GM19099 (cell line): ENCODE data around the gene OR1J2.

Experiments
- POLR2A ChIP-seq: IDR thresholded peaks from 3 replicates; pipeline ENCODE4 v1.6.1; 2011; ENCODE audit warnings: low read depth; ENCODE audit not compliant: insufficient read length; ENCODE audit errors: extremely low read depth

OR1J2 gene, protein sequence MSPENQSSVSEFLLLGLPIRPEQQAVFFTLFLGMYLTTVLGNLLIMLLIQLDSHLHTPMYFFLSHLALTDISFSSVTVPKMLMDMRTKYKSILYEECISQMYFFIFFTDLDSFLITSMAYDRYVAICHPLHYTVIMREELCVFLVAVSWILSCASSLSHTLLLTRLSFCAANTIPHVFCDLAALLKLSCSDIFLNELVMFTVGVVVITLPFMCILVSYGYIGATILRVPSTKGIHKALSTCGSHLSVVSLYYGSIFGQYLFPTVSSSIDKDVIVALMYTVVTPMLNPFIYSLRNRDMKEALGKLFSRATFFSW

GRCh38 chr9:122510502-122510901 is at the start of gene OR1J2:
OR1J2 (plus strand) TSS chr9:122510802; CDS start chr9:122510802, 0 bp downstream.
- no peak for TF ChIP-seq POLR2A

- TF ChIP-seq POLR2A = no peak
These were observed 46.6 kb upstream of the OR1J2 start for GRCh38 chr9:122463828-122464632.

- TF ChIP-seq POLR2A = no peak
These were observed 45.7 kb upstream of the OR1J2 start for GRCh38 chr9:122464633-122465567.

DNA sequence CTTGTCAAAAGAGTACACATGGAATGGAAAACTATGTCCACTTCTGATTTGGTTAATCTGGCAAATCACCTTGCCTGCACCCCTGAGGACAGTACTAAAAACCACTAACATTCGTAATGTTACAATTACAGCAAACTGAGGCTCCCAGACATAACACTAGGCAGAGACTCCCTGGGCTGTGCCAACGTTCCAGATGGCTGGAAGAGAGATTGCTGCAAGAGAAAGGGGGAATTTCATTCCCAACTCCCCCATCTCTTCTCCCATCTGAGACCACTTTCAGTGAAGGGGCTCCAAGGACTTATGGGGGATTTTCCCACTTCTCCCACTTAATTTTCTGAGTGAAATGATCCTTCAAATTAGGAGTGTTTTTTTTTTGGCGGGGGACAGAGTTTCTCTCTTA is 44.1 kb upstream of the OR1J2 start:
- TF ChIP-seq POLR2A = no peak

DNA sequence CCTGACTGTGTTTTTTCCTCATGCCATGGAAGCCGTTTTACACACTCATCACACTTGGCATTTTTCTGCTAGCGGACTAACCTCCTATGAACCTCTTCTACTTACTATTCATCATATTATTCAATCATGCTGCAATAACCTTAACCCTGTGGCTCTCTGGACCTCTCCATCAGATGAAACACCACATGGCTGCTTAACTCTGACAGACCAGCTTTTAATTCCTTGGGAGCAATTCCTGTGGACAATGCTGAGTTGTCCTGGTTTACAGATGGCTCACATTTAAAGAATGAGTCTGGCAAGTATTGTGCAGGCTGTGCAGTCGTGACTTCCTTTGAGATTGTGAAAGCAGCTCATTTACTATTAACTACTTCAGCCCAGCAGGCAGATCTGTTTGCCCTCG is 41.9 kb upstream of the OR1J2 start:
- no peak for TF ChIP-seq POLR2A

GRCh38 chr9:122474561-122474960 is 36.0 kb upstream of the OR1J2 start:
- TF ChIP-seq POLR2A = no peak

DNA sequence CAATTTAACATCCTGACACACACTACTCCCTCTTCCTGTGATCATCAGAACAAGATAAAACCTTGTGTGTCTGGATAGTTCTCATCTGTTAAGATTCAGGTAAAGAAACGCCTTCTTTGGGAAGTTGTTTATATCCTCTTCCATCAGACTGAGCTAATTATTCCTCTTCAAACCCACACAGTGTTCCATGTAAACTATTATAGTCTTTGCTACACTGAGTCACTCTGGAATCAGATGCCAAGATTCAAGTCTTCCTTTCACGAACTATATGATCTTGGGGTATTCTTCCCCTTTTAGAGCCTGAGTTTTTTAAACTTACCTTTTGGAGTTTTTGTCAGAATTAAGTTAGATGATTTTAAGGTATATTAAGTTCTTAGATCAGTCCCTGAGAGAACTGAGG is 34.9 kb upstream of the OR1J2 start:
- no peak for TF ChIP-seq POLR2A

DNA sequence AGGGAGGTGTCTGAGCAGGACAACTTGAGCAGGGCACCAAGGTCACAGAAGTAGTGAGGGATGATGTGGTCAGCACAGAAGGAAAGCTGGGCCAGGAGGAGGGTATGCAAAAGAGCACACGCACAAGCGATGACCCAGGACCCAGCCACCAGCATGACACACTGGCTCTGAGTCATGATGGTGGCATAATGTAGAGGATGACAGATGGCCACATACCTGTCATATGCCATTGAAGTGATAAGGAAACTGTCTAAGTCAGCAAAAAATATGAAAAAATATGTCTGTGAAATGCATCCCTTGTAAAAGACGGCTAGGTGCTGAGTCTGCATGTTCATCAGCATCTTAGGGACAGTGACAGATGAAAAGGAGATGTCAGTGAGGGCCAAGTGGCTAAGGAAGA is 33.3 kb upstream of the OR1J2 start:
- TF ChIP-seq POLR2A = no peak

DNA sequence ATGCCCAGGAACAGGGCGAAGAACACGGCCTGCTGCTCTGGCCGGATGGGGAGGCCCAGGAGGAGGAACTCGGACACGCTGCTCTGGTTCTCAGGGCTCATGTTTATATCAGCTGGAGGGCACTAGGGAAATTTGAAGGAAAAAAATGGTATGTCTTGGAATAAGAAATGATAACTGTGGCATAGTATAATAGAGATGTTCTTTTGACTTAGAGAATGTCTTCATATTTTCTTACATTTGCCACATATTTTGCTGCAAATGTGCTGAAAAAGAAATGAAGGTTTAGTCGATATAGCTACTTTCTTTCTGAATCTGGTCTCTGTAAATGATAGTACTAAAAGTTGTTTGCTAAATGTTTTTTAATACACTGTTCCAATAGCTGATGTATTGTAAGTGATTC is 32.8 kb upstream of the OR1J2 start, which contains the start of gene OR1J1:
OR1J1 (minus strand) TSS at position 101 of the 400 bp plus-strand sequence; CDS start at position 101, 0 bp downstream.
- TF ChIP-seq POLR2A = no peak

GRCh38 chr9:122479062-122479461 is 31.5 kb upstream of the OR1J2 start:
- no peak for TF ChIP-seq POLR2A

DNA sequence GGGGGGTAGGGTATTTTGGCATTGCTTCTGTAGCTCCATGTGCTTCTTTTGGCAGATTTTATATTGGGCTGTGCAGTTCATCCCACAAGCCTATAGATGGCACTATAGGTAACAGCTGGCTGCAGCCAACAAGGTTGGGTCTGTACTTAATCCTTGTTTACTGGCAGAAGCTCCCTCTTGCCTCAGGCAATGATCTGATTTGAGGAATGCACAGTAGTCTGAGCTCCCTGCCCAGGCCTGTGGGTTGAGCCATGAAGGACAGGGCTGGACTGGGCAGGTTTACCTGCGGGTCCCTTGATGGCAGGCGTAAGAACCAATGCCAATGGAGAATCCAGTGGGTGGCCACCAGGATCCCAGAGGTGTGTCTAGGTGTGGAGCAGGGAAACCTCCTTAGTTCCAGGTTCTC is 11.7 kb upstream of the OR1J2 start:
- TF ChIP-seq POLR2A = no peak

DNA sequence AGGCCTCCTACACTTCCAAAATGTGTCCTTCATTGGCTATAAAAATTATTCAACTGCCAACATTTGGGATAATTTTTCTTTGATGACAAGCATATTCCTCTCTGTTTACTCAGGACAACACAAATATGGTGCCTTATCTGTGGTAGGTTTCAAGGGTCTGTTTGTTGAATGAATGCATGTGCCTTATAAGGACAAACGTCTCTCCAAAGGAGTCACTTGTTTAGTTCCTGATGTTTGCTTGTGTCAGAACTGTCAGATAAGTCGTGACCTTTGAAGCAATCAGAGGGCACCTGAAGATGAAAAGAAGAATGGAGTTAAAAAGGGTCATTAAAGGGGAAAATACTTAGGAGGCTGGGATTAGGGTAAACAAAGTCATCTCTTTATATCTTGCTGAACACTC is 3.6 kb upstream of the OR1J2 start:
- TF ChIP-seq POLR2A = no peak

DNA sequence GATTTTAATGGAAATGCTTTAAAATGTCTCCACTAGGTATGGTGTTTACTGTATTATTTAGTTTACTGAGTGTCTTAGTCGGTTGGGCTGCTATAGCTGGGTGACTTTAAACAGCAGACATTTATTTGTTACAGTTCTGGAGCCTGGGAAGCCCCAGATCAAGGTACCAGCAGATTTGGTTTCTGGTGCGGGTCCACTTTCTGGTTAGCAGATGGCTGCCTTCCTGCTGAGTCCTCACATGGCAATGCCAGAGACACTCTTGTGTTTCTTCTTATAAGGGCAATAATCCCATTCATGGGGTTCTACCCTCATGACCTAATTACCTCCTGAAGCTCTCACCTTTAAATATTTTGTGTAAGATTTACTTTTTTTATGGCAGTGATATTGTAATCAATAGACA is 7.6 kb downstream of the OR1J2 start:
- no peak for TF ChIP-seq POLR2A

DNA sequence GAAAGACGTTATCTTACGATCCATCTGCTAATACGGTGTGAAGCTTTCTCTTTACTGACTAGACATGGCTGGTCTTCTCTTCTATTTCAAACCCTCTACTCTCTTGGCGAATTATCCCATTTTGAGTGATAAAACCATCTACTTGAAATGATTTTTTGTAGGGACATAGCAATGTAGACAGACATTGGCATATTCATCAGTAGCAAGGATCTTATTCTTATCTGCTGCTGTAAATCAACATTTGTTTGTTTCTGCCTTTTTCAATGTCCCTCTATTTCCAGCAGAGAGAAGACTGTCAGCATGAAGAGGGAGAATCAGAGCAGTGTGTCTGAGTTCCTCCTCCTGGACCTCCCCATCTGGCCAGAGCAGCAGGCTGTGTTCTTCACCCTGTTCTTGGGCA is 8.2 kb downstream of the OR1J2 start, which contains the start of gene OR1J4:
OR1J4 (plus strand) TSS at position 301 of the 400 bp plus-strand sequence; CDS start at position 301, 0 bp downstream.
- TF ChIP-seq POLR2A = no peak

DNA sequence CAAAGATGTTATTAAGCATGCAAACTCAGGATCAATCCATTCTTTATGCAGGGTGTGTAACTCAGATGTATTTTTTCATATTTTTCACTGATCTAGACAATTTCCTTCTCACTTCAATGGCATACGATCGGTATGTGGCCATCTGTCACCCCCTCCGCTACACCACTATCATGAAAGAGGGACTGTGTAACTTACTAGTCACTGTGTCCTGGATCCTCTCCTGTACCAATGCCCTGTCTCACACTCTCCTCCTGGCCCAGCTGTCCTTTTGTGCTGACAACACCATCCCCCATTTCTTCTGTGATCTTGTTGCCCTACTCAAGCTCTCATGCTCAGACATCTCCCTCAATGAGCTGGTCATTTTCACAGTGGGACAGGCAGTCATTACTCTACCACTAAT is 8.8 kb downstream of the OR1J2 start:
- no peak for TF ChIP-seq POLR2A

- no peak for TF ChIP-seq POLR2A
These were observed 16.0 kb downstream of the OR1J2 start for GRCh38 chr9:122526602-122527001.

DNA sequence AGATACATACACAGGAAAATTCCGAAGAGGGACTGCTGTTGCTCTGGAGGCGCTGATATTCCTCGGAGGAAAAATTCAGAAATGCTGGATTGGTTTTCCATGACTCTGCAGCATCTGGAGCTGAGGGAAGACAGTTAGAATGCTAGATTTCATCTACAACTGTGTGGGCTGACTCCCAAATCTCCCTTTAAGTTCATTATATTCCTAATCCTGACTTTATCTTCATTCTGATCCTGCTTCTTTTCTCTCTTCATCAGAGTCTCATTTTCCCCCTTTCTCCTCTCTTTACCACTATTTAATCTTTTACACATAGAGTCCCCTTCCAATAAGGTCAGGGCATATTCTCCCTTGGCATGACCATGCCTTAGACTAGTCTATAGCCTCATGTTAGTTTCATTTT is 16.6 kb downstream of the OR1J2 start, which contains the start of gene OR1N1:
OR1N1 (minus strand) TSS at position 101 of the 400 bp plus-strand sequence; CDS start at position 101, 0 bp downstream.
- TF ChIP-seq POLR2A = no peak
